BJ (cell line): ENCODE measurements around the gene ARL6IP4. TPM values are rescaled to one million over a fixed set of nuclear protein-coding genes. Genes with fewer than 3 reads are reported as not detected.
"Not testable (repeated sequence)": the region's sequence is repeated elsewhere in the genome, so short reads cannot be mapped to it uniquely, and the experiment has no call there.

Experiments
- CTCF ChIA-PET: fragments of 350-600 bp; formaldehyde crosslinking; extraction: SDS; loops from one replicate; lab custom pipeline; 2021; ENCODE audit warnings: antibody characterized with exemption, inconsistent platforms; lab: Yijun Ruan, JAX
- POLR2A ChIA-PET: fragments of 300-600 bp; sonication (Branson Sonifier 250); formaldehyde crosslinking; extraction: SDS; loops from one replicate; lab custom pipeline; 2021; ENCODE audit warnings: antibody characterized with exemption; lab: Charles Lee
- DNase-seq: peaks from one replicate; pipeline ENCODE4 v3.0.0-alpha.2; 2011; ENCODE audit warnings: low read depth
- H3K27me3 ChIP-seq: 2 replicates; pipeline ENCODE4 v1.6.0; 2011; ENCODE audit warnings: low read length; ENCODE audit not compliant: control insufficient read depth, insufficient read depth
- H3K36me3 ChIP-seq: 2 replicates; pipeline ENCODE4 v1.5.1; 2011; ENCODE audit warnings: low read length; ENCODE audit not compliant: control insufficient read depth, insufficient read depth
- H3K4me3 ChIP-seq: 2 replicates; pipeline ENCODE4 v1.5.1; 2011; ENCODE audit warnings: low read depth, mild to moderate bottlenecking, control low read depth, low read length
- CTCF ChIP-seq: IDR thresholded peaks from 2 replicates; pipeline ENCODE4 v1.5.1; 2011; ENCODE audit warnings: low read depth, mild to moderate bottlenecking, control low read depth, inconsistent platforms, low read length, moderate library complexity; ENCODE audit not compliant: insufficient read depth
- polyA plus RNA-seq: library from polyadenylated mRNA; depleted of rRNA; stranded (reverse); fragments of >200 nt; gene quantifications from 2 replicates; pipeline ENCODE4 v1.2.3, GENCODE V29; 2011

Gene ARL6IP4
- polyA plus RNA-seq, 1 experiment: 190 TPM

DNA sequence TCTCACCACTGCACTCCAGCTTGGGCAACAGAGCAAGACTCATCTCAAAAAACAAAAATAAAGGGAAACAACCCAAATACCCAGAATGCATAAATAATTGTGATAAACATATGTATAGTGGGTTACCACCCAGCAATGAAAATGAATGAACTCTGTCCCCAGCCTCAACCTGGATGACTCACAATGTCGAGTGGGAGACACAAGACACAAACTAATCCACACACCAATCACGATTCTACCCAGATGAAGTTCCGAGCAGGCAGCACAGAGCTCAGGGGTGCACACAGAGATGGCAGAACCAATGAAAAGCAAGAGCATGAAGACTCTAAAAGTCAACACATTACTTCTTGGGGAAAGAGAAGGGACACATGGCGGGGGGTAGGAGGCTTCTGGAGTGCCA, 41.4 kb upstream of the ARL6IP4 start:
- no peaks in the 10 kb centered on the region for H3K27me3 ChIP-seq
- H3K36me3 ChIP-seq: no peaks in the 10 kb centered on the region; the same call in 1 of the 2 replicates
- CTCF ChIA-PET: interaction anchor here (0.6 to 1.9 kb wide), 3 partner anchors 20 to 79 kb away, joined by 3 to 6 read pairs (median 6); no protein-coding TSS in a partner anchor
- POLR2A ChIA-PET: no interaction called here
- DNase-seq: no peak
- H3K4me3 ChIP-seq: no peak overlapping the region
- no peak for TF ChIP-seq CTCF

- DNase-seq, H3K27me3 ChIP-seq, H3K36me3 ChIP-seq, POLR2A ChIA-PET, H3K4me3 ChIP-seq: not testable (repeated sequence)
- CTCF ChIA-PET: interaction anchor here (0.6 to 1.0 kb wide), 2 partner anchors 14 to 396 kb away, joined by 3 read pairs; no protein-coding TSS in a partner anchor
Observed at GRCh38 chr12:122941351-122941750, 39.1 kb upstream of the ARL6IP4 start.

- no peak for TF ChIP-seq CTCF
Observed at GRCh38 chr12:122942637-122943036, 37.8 kb upstream of the ARL6IP4 start.

GRCh38 chr12:122943196-122943595, 37.3 kb upstream of the ARL6IP4 start:
- POLR2A ChIA-PET: no interaction called here

More at GRCh38 chr12:122942637-122943036, 37.8 kb upstream of the ARL6IP4 start:
- Histone ChIP-seq H3K36me3 (no peaks in the 10 kb centered on the region), H3K27me3 (no peaks in the 10 kb centered on the region), H3K4me3 (no peak overlapping the region)
- no peak for DNase-seq
- ChIA-PET CTCF (interaction anchor here (0.8 kb wide), 1 partner anchor 62 kb away, joined by 3 read pairs; no protein-coding TSS in a partner anchor), POLR2A (no interaction called here)

DNA sequence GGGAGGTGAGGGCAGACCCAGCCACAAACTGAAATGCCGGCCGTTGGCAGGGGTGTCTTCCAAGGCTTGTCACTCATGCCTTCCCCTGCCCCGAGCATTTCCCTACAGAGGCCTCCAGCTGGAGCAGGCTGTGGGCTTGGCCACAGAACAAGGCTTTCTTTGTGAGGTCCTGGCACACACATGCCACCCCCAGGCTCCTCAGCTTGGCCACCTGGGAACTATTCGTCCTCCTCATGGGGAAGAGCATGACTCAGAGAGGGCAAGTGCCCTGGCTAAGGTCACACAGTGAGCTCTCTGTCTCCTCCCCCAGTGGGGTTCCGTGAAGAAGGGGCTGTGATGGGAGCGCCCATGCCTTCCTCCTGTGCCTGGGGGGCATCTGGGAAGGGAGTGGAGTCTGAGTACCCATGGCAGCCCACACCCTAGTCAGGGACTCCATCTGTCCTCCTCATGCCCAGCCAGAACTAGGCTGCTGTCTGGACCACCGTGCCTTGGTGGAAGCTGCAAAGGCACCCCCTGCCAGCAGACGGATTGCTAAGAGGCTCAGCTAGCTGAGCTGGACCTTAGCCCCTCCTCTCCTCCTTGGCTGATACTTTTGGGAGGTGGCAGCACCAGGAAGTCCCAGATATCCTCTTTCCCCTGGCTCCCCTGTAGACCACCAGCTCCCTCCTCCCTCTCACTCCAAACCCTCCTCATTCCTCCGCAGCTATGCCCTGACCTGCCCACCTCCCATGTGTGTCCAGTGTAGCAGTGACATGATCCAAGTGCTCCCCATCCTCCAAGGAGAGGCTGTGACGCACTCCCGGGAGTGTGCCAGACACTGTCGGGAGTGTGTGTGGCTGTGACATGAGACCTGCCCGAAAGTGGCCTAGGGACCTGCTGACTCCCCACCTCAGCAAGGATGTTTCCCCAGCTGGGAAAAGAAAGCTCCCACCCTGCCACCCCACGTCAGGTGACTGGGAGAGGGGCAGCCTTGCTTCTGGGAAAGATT, 35.6 kb upstream of the ARL6IP4 start:
- DNase-seq: no peak
- Histone ChIP-seq H3K36me3 (no peaks in the 10 kb centered on the region), H3K4me3 (no peak overlapping the region), H3K27me3 (no peaks in the 10 kb centered on the region)
- POLR2A ChIA-PET: no interaction called here
- no peak for TF ChIP-seq CTCF
- CTCF ChIA-PET: interaction anchor here (1.1 to 15.1 kb wide), 4 partner anchors 54 to 152 kb away, joined by 3 to 275 read pairs (median 8); no protein-coding TSS in a partner anchor

More at GRCh38 chr12:122943196-122943595, 37.3 kb upstream of the ARL6IP4 start:
- no peak for TF ChIP-seq CTCF
- CTCF ChIA-PET: no interaction called here
- H3K36me3 ChIP-seq: no peaks in the 10 kb centered on the region
- H3K4me3 ChIP-seq: no peak overlapping the region
- DNase-seq: no peak
- H3K27me3 ChIP-seq: no peaks in the 10 kb centered on the region
